DLD1 (cell line): Measurements from ENCODE around the gene TRUB1.
"Not testable (repeated sequence)": the region's sequence is repeated elsewhere in the genome, so short reads cannot be mapped to it uniquely, and the experiment has no call there.

Experiments used
- in situ Hi-C: cut with HindIII; loops from 2 replicates; pipeline ENCODE4 v1.10.0; 2017; ENCODE audit warnings: low sequenced_read_pairs

TRUB1 gene

DNA sequence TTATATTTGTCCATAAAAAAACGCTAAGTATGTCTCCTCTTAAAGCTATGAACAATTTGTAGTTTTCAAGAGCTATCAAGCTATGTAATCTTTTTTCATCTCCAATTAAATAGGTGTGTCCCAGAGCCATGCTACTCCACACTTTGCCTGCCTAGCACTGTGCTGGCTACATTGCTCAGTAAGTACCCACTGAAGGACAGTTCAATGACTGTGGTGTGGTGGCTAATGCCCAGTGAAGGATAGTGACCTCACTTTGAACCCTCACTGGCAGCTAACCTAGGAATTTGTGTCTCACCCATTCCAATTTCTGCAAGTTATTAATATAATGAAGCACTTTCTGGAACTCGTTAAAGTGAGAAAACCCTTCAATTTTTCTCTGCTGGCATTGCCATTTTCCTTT lies 14.4 kb upstream of the TRUB1 start:
- in situ Hi-C loops = no loop called here

DNA sequence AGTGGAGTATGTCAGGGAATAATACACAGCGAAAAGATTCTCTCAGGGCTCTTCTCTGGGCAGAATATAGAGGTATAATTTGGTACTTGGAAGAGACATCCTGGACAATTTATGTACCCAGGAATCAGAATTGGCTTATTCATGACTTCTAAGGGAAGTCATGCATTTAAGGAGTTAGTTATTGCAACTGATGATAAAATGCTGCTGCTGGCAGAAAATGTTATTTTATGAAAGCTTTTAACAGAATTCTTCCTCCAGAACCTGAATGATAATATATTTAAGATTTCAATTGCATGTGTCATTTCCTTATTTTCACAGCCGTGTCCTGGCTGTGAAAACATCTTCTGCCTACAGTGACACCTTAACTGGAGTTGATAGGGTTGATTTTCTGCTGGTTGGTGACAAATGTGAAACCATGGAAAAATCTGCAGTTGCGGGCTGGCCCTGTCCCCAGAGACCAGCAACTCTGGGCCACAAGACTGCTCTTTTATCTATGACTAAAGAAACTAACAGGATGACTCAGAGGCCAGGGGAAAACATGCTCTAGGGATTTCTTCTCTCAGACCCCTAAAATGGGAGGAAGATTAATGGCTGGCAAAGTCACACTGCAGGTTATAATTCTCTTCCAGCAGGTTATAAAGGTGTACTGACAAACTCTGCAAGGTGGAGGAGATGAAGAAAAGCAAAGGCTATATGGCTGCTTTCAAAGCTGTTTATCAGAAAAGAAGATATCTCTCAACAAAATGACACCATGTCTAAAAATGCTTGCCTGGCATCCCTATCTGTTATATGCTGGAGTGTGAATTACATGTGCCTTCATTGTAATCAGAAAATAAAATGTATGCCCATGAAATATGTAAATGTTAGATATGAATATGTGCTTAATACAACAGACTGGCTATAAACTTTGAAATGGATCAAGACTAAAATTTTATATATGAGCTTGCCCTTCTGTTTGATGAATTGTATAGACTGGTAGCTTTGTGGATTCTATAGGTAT lies 12.1 kb upstream of the TRUB1 start:
- in situ Hi-C loops = no loop called here

DNA sequence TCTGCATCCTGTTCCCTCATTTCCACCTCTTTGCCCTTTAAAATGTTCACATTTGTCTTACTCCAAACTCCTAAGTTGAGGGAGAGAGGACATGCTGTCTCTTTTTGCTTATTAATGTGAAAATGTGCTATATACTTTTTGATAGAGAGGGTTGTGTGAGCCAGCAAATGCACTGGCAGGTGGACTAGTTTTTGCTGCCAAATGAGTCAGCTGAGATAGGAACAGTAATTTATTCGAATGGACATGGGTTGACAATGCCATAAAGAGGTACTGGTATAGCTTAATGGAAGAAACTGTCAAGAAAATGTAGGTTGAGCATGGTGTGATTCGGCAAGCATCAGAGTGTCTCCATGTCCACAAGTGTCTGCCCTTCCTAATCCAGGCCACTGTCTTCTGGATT lies 9.2 kb upstream of the TRUB1 start:
- in situ Hi-C loops = no loop called here

DNA sequence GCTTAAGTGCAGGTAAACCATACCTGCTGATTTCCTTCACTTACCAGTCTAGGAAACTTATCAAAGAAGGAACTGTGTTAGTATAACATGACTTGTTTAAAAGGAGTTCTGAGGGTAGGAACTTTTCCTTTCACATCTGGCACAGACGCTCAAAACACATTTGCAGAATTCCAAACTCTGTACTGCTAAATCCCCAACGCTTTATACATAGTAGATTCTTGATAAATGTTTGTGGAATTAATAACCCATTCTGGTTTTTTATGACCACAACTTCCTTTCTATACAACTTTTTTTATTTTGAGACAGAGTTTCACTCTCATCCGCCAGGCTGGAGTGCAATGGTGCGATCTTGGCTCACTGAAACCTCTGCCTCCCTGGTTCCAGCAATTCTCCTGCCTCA lies 7.7 kb upstream of the TRUB1 start:
- in situ Hi-C loops = no loop called here

DNA sequence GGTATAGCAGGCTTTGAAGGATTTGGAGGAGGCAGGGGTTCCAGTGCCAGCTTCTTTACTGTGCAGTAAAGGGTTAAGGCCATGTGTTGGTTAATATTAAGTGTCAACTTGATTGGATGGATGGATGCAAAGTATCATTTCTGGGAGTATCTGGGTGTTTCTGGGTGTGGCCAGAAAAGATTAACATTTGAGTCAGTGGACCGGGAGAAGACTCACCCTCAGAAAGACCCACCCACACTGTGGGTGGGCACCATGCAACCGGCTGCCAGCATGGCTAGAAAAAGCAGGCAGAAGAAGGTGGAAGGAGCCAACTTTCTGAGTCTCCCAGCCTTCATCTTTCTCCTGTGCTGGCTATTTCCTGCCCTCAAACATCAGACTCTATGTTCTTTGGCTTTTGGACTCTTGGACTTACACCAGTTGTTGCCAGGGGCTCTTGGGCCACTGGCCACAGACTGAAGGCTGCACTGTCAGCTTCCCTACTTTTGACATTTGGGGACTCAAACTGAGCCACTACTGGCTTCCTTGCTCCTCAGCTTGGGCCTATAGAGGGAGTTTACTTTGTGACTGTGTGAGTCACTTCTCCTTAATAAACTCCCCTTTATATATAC lies 6.8 kb upstream of the TRUB1 start:
- in situ Hi-C loops = no loop called here

DNA sequence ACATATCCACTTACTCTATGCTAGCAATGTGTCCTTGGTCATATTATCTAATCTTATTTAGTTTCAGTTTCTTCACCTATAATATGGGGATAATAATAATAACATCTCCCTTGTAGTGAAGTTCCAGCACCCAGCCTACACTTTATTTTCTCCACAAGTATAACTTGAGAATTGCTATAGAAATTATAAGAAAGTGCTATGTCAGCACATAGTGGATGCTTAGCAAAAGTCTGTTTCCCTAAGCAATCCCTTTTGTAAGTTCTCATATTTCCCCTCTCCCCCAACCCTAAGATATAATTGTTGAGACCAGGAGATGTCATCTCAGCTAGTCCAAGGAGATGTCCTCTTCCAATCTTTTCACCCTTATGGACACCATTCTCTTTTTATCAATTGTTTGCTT lies 5.8 kb upstream of the TRUB1 start:
- in situ Hi-C loops = no loop called here

DNA sequence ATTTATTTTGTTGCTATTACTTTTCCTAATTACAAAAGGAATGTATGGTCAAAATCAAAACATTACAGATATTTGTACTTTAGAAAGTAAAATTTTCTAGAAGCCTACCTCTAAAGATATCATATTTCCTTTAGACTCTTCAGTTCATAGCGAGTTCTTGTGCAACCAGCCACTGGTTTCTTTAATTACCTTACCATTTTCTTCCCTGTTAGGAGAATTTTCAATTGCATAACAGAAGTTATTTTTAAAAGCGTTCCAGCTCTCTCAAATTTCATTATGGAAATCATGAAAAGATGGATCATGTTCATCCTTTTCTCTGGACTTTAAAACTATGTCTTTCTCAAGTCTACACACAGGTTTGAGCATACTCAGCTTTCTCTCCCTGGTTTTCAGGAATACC lies 5.0 kb upstream of the TRUB1 start:
- in situ Hi-C loops = no loop called here

DNA sequence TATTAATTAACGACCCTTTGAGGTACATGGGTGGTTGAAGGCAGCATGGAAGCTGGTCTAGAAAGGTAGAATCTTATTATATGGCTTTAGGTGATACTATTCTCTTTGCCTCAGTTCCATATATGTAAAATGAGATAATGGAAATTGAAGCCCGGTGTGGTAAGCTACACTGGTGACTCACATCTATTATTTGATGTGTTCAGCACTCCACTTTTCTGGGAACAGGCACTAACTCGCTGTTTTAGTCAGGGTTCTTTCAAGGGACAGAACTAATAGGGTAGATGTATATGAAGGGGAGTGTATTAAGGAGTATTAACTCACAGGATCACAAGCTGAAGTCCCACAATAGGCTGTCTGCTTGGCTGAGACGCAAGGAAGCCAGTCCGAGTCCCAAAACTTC lies 4.4 kb upstream of the TRUB1 start:
- in situ Hi-C loops = no loop called here

DNA sequence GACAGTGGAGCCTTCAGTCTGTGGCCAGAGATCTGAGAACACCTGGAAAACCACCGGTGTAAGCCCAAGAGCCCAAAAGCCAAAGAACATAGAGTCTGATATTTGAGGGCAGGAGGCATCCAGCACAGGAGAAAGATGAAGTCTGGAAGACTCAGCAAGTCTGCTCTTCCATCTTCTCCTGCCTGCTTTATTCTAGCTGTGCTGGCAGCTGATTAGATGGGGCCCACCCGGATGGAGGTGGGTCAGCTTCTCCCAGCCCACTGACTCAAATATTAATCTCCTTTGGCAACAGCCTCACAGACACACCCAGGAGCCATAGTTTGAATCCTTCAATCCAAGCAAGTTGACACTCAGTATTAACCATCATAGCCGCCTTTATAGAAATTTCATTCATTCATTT lies 4.0 kb upstream of the TRUB1 start:
- in situ Hi-C loops = not testable (repeated sequence)

DNA sequence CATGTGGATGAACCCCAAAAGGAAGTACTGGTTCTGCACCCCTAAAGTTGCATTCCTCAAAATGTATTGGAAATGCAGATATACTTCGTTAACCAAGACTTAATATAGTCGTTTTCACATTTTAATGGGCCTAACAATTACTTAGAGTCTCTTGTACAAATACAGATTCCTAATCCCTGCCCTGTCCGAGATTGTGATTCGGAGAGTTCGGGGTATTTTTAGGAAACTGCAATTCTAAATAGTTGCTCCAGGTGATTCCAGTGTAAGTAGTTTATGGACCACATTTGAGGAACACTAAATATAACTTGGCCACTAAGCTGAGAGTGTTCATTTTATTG lies 830 bp downstream of the TRUB1 start:
- in situ Hi-C loops = no loop called here

DNA sequence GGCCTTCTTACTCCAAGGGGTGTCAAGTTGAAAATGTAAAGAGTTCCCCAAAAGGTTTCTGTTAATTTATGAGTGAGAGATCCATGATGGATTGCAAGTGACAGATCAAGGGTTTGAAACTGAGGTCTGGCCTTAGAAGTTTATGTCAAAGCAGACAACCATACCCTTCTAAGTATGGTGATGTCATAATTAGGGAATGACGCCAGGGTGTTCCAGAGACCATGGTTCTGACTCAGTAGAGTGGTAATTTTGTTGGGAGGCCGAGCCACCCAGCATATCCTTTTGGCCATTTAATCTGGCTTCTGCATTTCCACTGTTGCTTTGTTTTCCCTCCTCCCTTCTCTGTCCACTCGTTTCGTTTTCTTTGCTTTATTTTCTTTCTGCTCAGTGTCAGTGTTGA lies 2.7 kb downstream of the TRUB1 start:
- in situ Hi-C loops = no loop called here

DNA sequence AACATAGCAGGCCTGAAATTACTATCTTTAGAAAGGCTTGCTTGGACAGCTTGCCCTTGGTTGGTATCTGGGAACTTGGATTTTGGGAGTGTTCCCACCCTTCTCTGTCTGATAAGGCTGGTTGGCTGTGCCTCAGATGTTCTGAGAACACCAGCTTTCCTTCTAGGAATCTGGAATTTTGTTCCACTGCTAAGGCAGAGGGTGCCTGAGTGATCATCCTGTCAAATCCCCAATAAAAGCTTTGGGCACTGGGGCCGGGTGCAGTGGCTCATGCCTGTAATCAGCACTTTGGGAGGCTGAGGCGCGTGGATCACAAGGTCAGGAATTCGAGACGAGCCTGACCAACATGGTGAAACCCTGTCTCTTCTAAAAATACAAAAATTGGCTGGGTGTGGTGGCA lies 5.0 kb downstream of the TRUB1 start:
- in situ Hi-C loops = no loop called here

DNA sequence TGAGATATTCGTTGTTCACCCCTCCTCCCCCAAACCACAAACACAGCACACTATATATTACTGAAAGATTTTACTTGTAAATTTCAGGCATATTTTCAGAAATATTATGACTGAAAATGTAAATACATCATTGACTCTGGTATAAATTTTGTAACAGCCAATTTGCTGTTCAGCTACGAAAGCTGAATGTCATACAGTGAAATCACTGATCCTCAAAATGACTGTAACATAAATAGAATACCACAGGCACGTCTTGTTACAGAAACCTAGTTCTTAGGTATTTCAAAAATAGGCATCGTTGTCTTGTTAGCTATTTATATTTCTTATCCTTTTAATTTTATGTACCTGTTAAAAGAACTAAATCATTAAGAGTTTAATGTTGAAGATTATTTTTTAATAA lies 15.1 kb downstream of the TRUB1 start:
- in situ Hi-C loops = no loop called here

DNA sequence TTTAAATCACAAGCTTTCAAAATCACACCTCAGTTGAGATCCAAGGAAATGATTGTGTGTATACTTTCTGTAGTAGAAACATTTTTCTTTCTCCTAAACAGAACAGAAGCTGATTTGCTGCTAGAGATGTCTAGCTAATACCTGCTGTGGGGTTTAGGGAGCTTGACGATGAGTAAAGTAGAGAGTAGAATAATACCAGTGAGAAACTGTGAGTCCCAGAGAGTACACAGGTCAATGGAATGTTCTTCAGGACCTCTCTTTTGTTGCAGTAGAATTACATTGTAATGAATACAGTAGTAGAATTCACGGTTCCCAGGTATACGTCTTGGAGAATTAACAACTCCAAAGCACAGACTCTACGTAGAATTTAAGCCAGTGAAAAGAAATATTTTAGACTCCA lies 18.0 kb downstream of the TRUB1 start:
- in situ Hi-C loops = no loop called here

DNA sequence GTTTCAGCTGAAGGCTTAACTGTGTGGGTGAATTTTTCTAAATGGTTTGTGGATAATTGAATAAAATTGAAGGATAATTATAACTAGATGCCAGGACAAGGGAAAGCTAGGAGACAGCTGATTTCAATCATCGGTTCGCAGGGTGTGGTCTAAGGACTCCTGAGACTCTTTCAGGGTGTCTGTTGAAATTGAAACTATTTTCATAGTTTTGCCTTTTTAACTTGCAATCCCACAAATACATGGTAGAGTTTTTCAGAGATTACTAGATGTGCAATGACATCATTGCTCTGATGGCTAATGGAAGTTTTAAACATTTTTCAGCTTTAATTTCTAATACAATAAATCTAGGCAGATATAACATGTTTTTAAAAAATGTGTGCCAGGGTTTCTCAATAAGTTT lies 18.5 kb downstream of the TRUB1 start:
- in situ Hi-C loops = no loop called here

DNA sequence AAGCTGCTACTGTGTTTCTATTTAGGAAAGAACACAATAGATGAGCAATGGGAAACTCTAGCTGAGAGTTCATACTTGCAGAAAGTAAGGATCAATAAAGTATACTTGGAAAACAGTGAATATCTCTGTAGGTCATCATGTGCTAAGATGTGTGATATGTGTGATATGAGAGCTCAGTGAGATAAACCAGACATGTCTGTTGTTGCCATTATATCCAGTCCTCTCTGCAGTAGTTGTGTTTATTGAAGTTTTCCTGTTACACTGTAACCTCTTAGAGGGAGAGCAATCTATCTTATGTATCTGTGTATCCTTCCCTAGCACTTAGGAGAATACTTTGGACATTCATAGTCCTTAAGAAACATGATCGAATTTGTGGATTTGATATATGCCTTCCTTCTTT lies 19.1 kb downstream of the TRUB1 start:
- in situ Hi-C loops = no loop called here

DNA sequence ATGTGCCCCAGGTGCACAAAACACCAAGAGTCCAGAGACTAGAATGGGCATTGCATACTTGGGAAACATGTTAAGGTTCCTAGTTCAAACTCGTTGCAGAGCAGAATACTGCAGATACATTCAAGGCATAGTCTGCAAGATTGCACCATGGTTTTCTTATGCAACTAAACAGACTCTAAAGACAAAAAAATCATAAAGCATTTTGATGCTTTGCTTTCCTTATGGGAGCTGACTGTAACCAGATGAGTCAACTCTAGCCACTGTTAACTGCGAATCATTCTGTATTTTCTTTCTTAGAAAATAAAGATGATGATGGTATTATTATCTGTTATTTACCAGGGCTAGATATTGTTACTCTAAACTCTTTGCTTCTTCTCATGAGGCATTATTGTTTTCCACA lies 19.7 kb downstream of the TRUB1 start:
- in situ Hi-C loops = no loop called here

DNA sequence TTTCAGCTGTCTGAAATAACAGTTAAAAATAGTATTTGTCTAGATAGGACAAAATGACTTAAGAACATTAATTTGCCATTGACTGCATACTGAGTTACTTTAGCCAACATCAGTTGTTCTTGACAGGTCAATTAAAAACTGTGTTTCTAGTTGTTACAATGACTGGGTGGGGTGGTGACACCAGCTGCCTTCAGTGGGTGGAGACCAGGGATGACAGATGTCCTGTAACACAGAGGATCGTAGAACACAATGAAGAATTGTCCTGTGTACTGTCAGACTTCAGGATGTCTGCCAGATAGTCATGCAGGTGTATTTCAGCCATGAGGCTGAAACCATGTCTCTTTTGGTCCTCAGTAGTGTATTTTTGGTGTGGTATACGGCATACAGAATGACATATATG lies 24.4 kb downstream of the TRUB1 start:
- in situ Hi-C loops = no loop called here

DNA sequence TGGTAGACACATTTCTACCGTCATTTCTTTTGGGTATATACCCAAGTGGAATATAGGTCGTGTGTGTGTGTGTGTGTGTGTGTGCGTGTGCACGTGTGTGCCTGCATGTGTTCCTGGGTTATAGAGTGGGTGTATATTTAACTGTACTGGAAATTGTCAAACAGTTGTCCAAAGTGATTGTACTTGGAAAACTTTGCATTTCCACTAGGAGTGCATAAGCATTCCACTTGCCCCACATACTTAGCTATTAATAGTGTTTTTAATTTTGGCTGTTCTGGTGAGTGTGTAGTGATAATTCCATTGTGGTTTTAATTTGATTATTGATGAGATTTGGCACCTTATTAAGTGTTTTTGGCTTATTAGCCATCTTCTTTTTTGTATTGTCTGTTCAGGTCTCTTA lies 25.9 kb downstream of the TRUB1 start:
- in situ Hi-C loops = no loop called here

DNA sequence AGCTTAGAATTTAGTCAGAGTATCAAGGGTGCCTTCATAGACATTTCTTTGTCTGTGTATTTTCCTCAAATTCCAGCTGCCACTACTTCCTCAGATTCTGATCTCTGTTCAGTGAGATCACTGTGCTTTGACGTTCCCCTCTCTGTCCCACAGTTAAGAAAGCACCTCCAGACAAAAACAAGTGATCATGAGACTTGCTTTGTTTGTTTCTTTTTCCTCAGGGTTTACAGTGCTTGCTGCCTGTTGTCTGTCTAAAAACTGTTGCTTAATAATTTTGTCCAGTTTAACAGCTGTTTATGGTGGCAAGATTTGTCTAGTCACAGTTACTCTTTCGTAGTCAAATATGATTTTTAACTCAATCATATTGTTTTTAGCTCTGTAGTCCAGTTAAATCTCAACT lies 29.1 kb downstream of the TRUB1 start:
- in situ Hi-C loops = no loop called here

DNA sequence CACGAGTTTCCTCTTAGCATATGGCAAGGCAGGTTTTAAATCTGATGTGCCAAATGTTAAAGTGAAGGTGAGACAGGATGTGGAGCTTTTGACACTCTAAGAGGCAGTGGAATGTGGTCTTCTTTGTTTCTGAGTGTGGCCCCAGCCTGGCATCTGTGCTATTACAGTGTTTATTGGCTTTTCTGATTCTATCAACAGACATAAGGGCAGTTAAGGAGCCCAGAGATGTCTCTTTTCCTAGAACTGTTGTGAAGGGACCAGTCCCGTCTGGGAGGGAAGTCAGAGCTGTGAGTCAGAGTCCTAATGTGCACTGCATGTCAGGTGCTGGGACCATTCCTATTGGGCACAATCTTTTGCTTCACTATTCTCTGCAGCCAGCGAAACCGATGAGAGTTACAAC lies 32.5 kb downstream of the TRUB1 start:
- in situ Hi-C loops = no loop called here

DNA sequence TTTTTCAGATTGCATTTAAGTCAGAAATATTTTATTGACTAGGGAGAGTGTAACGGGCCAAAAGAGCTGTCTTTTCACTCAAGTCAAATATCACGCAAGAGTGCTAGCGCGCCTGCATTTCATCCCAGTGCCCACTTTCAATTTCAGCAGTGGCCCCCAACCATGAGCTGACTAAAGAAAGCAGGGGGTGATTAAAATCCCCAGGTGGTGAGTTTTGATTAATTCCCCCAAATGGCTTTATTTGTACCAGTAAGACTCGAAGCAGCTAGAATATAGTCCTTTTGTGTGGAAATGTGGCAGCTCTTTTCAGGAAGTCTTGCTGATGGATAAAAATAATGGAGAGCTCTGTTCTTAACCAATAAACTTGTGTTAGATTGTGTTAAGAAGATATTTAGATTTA lies 35.3 kb downstream of the TRUB1 start:
- in situ Hi-C loops = no loop called here

DNA sequence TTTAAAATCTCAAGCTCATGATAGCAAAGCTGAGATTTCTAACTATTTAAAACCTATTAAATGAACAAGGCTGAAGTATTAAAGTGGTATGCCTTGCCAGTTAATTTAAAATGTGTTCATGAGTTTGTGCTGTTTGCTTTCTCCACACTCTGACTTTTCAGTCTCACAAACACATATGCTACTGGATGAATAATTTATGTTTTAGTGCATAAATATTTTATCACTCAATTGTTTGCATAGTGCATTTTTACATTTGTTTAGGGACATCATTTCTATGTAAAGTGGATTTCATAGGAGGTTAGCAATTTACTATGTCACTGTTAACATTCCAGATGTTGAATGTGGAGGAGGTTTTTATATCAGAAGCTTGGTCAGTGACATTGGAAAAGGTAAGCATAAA lies 36.0 kb downstream of the TRUB1 start:
- in situ Hi-C loops = no loop called here
